HG02571 (cell line): Measurements from ENCODE around the gene PAK1.
"Not testable (repeated sequence)": the region's sequence is repeated elsewhere in the genome, so short reads cannot be mapped to it uniquely, and the experiment has no call there.

Experiments used
- ATAC-seq: cut with Tn5 transposase; IDR thresholded peaks from one replicate; pipeline ENCODE4 v1.9.1; 2021; ENCODE audit warnings: mild to moderate bottlenecking, moderate library complexity; ENCODE audit not compliant: unreplicated experiment

The PAK1 gene

GRCh38 chr11:77473801-77474683 is at the start of gene PAK1:
Gene PAK1, minus strand, starts transcription at chr11:77474094. Its CDS starts 81,574 bp downstream, at chr11:77392520.
- ATAC-seq = peak; percentile 59

DNA sequence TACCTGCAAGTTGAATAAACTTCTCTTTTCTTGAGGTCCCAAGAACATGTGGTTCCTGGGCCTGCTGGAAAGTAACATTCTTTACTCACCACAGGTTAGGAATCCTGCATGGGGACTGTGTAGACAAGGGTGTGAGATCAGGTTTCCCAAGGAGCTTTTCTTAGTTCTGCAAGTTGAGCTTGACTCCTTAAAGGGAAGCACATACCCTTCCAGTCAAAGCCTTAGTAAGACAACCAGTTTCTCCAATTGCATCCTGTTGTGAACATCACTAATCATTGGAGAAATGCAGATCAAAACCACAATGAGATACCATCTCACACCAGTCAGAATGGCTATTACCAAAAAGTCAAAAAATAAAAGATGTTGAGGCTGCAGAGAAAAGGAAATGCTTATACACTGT is 48.3 kb upstream of the PAK1 start:
- ATAC-seq = no peak

- ATAC-seq = no peak
These were observed 46.0 kb upstream of the PAK1 start for GRCh38 chr11:77519847-77520246.

DNA sequence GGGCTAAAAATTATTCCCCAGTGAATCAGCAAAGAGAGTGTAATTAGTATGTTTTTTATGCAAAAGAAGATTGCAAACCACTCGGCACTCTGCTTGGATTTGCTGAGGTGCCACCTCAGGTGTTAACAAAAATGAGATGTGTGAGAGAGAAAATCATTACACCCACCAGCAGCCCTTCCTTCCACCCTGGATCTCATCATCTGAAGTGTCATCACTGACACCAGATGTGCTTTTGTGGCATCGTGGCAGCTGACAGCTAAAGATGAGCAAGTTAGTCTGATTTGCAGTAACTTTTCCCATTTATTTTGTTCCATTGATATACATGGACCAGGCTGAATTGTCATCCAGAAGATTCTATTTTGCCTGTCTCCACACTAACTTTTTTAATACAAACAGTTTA is 44.6 kb upstream of the PAK1 start:
- no peak for ATAC-seq

DNA sequence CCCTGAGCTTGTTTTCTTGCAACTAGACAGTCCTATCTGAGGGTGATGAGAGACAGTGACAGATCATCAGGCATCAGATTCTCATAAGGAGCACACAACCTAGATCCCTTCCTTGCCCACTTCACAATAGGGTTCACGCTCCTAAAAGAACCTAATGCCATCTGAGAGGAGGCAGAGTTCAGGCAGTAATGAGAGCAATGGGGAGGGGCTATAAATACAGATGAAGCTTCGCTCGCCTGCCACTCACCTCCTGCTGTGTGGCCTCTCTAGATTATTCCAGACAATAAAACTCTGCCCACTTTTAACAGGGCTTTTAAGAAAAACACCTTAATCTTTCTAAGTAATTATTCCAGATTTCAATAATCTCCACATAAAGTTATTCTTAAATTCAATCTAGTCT is 43.9 kb upstream of the PAK1 start:
- ATAC-seq = no peak

GRCh38 chr11:77517226-77517625 is 43.3 kb upstream of the PAK1 start:
- no peak for ATAC-seq

GRCh38 chr11:77515483-77515882 is 41.6 kb upstream of the PAK1 start:
- no peak for ATAC-seq

DNA sequence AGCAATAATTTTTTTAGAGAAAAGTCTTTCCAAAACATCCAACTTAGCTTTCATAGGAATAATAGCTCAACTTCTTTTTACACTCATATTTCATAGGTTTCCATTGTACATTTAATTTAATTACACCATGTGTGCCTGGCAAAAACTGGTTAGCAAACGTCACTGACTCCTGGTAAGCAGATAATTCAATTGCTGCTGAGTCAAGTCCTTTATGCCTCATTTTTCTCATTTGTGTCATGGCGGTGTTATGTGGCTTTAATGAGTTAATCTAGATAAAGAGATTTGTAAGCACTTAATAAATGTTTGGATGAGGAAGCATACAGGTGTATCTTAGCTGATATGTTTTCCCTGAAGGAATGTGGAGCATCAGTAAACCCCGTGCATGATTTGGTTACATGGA is 41.2 kb upstream of the PAK1 start:
- no peak for ATAC-seq

DNA sequence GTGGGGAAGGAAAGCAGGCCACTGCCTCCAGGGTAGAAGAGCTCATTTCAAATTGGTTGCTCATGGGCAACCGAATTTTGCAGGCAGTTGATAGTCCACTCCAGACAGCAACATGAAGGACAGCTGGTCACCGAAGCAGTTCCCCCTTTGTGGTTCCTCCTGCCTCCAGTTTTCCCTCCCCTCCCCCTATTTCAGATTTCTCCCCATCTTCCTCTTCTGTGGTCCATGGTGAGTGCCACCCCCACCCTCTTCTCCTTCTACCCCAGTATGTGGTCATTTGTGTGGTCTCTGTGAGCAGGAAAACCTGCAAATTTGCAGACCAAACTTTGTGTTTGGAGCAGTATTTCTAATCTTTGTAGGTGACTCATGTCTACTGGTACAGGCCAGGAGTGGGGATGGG is 38.2 kb upstream of the PAK1 start:
- ATAC-seq = no peak

GRCh38 chr11:77510851-77511250 is 37.0 kb upstream of the PAK1 start:
- no peak for ATAC-seq

GRCh38 chr11:77510095-77510494 is 36.2 kb upstream of the PAK1 start:
- ATAC-seq = no peak

DNA sequence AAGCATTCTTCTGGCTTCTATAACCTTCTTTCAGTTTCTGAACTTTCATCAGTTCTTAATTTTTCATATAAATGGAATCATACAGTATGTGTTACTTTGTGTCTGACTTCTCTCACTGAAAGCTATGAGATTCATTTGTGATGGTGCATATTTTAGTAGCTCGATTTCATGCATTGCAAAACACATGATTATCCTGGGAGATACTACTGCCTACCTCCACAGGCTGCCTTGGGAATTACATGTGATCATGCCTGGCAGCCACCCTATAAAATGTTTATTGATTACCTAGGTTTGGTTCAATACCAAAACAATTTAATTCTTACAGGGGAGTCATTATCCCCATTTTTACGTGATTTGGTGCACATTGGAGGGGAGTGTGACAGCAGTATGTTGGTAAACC is 34.1 kb upstream of the PAK1 start:
- ATAC-seq = no peak

- no peak for ATAC-seq
These were observed 33.0 kb upstream of the PAK1 start for GRCh38 chr11:77506857-77507256.

GRCh38 chr11:77505956-77506355 is 32.1 kb upstream of the PAK1 start:
- no peak for ATAC-seq

DNA sequence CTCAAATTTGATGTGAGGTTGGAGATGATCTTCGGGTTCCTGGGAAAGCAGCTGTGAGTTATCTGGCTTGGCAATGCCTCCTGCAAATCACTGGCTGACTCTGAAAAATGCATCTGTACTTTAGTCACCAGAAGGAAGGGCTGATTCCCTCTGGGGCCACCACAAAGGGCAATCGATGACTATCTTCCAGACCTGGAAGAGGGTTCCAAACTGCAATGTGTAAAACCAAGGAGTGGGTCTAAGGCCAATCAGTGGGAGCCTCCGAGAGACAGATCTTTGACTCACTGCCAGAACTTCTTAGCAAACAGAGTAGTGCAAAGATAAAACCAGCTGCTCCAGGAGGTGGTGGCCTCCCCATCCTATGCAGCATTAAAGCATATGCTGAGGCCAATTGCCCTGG is 29.1 kb upstream of the PAK1 start:
- no peak for ATAC-seq

DNA sequence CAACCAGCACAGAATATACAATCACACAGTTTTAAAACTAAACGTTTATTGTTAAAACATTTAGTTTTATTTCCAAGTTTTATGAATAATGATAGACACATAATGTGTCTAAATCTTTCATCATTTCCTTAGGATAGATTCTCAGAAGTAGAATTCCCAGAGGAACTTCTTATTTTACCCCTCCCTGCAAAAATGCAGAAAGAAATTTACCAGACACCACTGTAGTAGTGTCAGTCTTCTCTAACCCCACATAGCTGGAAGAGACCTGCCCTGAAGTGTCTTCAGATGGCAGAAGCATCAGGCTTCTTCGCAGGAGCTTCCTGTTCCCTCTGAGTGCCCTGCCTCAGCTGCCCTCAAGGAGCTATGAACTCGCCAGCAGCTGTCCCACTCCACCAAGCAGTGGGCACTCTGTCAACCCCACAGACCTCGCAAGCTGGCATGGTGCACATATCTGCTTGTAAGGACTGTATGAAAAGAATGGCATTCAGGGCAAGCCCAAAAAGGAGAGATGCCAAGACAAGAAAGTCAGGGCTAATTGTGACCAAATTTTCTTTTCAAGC is 28.5 kb upstream of the PAK1 start:
- no peak for ATAC-seq

DNA sequence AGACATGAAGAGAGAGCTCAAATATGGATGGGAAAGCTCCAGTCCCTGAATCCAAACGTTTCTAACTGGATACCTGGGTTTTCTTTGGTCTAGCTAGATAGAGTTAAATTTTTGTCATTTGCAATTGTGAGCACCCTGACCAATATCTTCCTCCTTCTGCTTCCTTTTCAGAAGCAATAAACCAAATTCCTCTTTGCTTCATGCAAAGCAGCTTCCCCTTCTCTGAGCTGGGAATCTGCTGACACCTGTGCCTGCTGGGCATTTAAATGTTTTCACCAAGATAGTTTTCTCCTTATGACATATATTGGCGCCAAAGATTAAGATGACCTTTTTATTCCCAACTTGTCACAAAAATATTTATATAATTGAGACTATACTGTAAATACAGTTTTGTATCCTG is 27.9 kb upstream of the PAK1 start:
- no peak for ATAC-seq

GRCh38 chr11:77497368-77497767 is 23.5 kb upstream of the PAK1 start:
- ATAC-seq = no peak

DNA sequence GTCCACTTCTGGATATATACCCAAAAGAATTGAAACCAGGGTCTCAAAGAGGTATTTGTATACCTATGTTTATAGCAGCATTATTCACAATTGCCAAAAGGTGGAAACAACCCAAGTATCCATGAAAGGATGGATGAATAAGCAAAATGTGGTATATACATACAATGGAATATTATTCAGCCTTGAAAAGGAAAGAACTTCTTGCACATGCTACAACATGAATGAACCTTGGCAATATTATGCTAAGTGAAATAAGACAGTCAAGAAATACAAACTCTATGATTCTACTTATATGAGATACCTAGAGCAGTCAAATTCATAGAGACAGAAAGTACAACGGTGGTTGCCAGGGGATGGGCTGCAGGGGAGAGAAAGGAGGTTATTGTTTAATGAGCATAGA is 21.6 kb upstream of the PAK1 start:
- ATAC-seq = no peak

DNA sequence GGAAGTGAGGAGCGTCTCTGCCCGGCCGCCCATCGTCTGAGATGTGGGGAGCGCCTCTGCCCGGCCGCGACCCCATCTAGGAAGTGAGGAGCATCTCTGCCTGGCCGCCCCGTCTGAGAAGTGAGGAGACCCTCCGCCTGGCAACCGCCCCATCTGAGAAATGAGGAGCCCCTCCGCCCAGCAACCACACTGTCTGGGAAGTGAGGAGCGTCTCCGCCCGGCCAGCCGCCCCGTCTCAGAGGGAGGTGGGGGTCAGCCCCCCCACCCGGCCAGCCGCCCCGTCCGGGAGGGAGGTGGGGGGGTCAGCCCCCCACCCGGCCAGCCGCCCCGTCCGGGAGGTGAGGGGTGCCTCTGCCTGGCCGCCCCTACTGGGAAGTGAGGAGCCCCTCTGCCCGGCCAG is 16.1 kb upstream of the PAK1 start:
- not testable (repeated sequence) for ATAC-seq

DNA sequence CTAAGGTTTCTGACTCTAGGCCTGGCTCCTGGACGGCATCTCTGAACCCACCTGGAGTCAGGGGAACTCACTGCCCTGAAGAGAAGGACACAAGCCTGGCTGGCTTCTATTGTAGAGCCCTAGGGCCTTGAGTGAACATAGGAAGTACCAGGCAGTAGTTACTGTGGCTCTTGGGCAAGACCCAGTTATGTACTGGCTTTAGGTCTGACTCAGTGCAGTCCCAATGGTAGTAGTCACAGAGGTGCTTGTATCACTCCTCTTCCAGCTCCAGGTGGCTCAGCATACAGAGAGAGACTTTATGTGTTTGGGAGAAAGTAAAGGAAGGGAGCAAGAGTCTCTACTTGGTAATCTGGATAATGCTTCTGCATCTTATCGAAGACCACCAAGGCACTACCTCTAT is 13.9 kb upstream of the PAK1 start:
- no peak for ATAC-seq

DNA sequence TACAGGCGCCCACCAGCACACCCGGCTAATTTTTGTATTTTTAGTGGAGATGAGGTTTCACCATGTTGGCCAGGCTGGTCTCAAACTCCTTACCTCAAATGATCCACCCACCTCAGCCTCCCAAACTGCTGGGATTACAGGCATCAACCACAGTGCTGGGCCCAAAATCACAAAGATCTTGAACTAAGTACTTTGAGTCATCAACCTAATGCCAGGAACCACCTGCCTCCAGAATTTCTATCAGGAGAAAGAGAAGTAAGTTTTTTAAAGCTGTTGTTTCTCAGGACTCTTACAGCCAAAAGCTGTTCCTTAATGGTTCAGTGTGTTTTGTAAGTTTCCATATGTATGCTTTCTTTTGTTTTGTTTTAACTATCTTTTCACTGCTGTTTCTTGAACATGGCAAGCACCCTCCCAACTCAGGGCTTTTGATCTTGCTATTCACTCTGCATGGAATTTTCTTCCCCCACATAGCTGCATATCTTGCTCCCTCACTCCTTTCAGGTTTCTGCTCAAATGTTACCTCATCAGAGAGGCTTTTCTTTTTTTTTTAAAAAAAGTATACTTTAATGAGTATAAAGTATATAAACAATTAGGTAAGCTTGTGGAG is 6.0 kb upstream of the PAK1 start:
- ATAC-seq = no peak
